Measurements from ENCODE around the gene SYK. TPM values are rescaled to one million over a fixed set of nuclear protein-coding genes. Genes with fewer than 3 reads are reported as not detected.

The SYK gene
- total RNA-seq, 1 donor from 2014 or later, result 88.9 TPM

DNA sequence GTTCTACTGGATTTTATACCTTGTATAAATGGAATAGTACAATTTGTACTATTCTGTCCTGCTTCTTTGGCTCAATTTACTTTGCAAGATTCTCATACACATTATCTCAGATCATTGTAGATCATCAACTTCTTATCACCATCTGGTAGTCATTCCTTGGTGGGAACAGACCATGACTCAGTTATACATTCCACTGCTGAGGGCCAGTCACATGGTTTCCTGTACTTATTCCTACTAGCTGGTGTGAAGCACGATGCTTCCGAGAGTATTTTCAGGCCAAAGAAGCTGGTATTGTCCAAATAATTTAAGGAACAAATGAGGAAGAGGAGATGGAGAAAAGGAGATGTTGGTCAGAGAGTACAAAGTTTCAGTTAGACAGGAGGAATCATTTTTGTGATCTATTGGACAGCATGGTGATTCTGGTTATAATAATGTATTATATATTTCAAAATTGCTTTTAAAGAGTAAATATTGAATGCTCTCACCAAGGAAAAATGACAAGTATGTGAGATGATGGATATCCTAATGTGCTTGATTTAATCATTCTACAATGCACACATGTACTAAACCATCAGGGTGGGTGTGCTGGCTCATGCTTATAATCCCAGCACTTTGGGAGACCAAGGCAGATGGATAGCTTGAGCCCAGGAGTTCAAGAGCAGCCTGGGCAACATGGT, 124.1 kb downstream of the SYK start:
- TF ChIP-seq, protein P1, sequence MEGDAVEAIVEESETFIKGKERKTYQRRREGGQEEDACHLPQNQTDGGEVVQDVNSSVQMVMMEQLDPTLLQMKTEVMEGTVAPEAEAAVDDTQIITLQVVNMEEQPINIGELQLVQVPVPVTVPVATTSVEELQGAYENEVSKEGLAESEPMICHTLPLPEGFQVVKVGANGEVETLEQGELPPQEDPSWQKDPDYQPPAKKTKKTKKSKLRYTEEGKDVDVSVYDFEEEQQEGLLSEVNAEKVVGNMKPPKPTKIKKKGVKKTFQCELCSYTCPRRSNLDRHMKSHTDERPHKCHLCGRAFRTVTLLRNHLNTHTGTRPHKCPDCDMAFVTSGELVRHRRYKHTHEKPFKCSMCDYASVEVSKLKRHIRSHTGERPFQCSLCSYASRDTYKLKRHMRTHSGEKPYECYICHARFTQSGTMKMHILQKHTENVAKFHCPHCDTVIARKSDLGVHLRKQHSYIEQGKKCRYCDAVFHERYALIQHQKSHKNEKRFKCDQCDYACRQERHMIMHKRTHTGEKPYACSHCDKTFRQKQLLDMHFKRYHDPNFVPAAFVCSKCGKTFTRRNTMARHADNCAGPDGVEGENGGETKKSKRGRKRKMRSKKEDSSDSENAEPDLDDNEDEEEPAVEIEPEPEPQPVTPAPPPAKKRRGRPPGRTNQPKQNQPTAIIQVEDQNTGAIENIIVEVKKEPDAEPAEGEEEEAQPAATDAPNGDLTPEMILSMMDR (IDR thresholded peaks at IDR 0.05), result no peak
- Histone ChIP-seq H3K4me1 (peaks cover 4% of the 10 kb centered on the region), H3K4me3 (no peak overlapping the region), H3K27me3 (ENCODE audit: low read depth) (peaks cover 9% of the 10 kb centered on the region), H3K9me3 (no peaks in the 10 kb centered on the region), H3K27ac (no peak overlapping the region), H3K36me3 (no peaks in the 10 kb centered on the region)
- intact Hi-C loops (cut with DNase I), result no loop called here
- DNase-seq (no peak), ATAC-seq (no peak)

DNA sequence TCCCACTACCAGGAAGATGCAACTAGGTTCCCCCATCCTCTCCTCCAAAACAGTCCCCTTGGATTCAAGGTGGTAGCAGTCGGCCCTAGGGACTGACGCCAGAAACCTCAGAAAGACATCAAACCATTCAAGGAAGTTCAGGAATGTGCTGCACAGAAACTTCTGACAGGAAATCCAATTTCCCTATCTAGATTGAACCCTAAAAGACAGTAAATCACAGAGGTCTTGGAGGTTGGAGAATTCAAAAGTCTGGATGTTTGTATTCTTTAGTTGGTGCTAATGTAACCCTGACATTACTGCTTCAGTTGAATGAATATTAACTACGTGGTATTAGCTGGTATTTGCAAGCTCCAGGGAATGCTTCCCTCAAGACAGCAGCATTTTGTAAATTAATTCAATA, 125.3 kb downstream of the SYK start:
- H3K4me3 ChIP-seq, result no peak overlapping the region
- no peaks in the 10 kb centered on the region for H3K9me3 ChIP-seq
- DNase-seq (no peak), ATAC-seq (no peak)
- H3K36me3 ChIP-seq, result no peaks in the 10 kb centered on the region
- no peaks in the 10 kb centered on the region for H3K4me1 ChIP-seq
- intact Hi-C loops (cut with DNase I), result no loop called here
- H3K27me3 ChIP-seq (ENCODE audit: low read depth), result peaks cover 2% of the 10 kb centered on the region
- no peak overlapping the region for H3K27ac ChIP-seq
- TF ChIP-seq, protein P1 (IDR thresholded peaks at IDR 0.05), result no peak

DNA sequence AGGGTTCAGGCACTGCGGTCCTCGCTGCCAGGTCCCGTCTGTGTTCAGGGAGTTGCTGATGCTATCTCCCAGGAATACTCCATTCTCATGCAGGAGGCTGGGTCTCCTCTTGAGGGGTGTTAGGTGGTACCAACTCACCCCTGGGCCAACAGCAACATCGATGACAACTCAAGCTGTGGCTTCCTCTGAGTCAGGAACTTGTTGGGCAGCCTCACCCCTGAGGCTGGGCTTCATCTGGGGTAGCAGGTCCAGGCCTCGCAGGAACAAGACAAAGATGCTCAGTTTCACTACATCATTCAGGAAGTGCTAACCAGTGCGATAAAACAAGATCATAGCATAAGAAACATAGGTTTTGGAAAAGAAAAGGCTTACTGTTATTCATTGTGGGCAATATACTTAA, 125.9 kb downstream of the SYK start:
- intact Hi-C loops (cut with DNase I), result no loop called here
- Histone ChIP-seq H3K36me3 (no peaks in the 10 kb centered on the region), H3K9me3 (no peaks in the 10 kb centered on the region), H3K4me3 (no peak overlapping the region), H3K27ac (no peak overlapping the region), H3K4me1 (no peaks in the 10 kb centered on the region), H3K27me3 (ENCODE audit: low read depth) (no peaks in the 10 kb centered on the region)
- TF ChIP-seq, protein P1 (IDR thresholded peaks at IDR 0.05), result no peak
- ATAC-seq (no peak), DNase-seq (no peak)

DNA sequence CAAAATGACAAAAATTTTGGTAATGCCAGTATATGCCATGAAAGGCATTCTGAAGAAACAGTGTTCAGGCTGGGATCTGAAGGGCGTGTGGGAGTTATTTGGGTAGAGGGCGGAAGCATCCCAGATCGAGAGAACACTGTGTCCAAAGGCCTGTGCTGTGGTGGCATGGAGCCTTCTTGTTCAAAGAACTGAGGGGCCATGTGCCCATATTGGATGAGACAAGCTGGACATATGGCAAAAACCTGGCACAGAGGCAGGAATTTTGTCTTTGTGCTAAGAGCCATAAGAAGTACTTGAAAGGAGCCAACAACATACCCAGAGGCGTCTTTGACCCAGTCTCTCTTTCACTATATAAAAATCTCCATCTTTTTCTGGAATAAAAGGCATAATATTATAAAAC, 128.0 kb downstream of the SYK start:
- intact Hi-C loops (cut with DNase I), result no loop called here
- no peak for DNase-seq
- Histone ChIP-seq H3K9me3 (no peaks in the 10 kb centered on the region), H3K4me1 (no peaks in the 10 kb centered on the region), H3K27me3 (ENCODE audit: low read depth) (no peaks in the 10 kb centered on the region), H3K4me3 (no peak overlapping the region), H3K36me3 (no peaks in the 10 kb centered on the region), H3K27ac (no peak overlapping the region)
- ATAC-seq, result no peak
- TF ChIP-seq, protein P1 (IDR thresholded peaks at IDR 0.05), result no peak

DNA sequence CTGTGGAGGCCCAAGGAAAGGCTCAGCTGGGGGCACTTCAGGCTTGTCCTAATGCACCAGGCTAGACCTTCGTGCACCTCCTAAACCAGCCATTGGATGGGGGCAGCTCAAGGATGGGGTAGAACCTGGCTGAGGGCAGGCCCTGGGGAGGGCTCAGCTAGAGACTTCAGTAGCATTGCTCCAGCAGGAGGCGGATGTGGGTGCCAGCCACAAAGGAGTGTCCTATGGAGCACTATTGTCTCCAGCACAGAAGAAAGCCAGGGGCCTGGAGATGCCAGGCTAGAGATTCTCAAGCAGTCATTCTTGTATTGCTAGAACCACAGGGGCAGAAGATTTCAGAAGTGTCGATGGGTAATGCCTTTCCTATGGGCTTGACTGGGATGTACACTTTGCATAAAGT, 131.8 kb downstream of the SYK start:
- Histone ChIP-seq H3K27ac (no peak overlapping the region), H3K36me3 (no peaks in the 10 kb centered on the region), H3K4me1 (no peaks in the 10 kb centered on the region), H3K27me3 (ENCODE audit: low read depth) (no peaks in the 10 kb centered on the region), H3K9me3 (no peaks in the 10 kb centered on the region), H3K4me3 (no peak overlapping the region)
- no peak for DNase-seq
- intact Hi-C loops (cut with DNase I), result no loop called here
- peak in 1 of 2 donors; percentile 37 for ATAC-seq
- TF ChIP-seq, protein P1 (IDR thresholded peaks at IDR 0.05), result no peak
